GM21526 (cell line): Measurements from ENCODE around the gene BRSK1.

Experiments
- ATAC-seq: cut with Tn5 transposase; IDR thresholded peaks from one replicate; pipeline ENCODE4 v1.9.1; 2021; ENCODE audit warnings: moderate library complexity; ENCODE audit not compliant: unreplicated experiment, low FRiP score

Gene BRSK1

DNA sequence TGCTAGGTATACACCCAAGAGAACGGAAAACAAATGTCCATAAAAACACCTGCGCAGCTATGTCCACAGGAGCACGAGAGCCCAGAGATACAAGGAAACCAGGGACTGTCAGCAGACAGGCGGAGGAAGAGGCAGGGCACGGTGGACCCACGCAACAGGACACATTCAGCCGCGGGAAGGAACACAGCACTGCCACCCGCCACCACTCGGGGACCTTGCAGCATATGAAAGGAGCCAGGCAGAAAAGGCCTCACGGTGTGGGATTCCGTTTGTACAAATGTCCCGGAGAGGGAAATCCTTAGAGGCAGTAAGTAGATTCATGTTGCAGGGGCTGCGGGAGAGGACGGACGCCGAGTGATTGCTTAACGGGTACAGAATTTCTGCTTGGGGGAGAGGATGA is 11.7 kb upstream of the BRSK1 start:
- ATAC-seq = no peak

DNA sequence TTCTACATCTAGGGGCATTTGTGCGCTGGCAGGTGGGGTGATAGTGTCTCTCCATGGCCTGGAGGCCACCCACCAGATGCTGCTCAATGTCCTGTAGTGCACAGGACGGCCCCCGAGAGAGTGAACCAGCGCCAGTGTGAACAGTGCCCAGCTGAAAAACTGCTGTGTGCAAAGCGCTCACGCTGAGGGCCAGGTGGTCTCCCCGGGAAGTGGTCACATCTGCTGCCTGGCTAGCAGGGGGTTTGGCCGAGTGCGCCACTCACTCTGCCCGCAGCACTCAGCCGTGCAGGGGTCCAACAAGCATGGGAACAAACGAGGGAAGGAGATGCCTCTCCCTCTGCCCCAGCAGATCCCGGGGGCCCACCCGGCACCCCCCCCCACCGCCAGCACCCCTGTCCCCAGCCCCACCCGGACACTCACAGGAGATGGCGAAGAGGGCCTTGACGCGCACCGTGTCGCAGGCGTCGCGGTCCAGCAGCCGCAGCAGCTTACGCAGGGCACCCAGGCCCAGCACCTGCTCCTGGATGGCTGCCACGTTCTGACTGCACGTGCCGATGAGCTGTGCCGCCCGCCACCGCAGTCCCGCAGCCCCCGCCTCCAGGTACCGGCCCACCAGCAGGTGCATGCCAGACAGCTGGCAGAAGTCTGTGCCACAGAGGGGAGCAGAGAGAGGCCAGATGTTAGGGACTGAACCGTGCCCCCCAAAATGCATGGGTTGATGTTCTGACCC is 9.7 kb upstream of the BRSK1 start:
- ATAC-seq = no peak

- ATAC-seq = no peak
These were observed 7.7 kb upstream of the BRSK1 start for GRCh38 chr19:55275851-55276719.

GRCh38 chr19:55276720-55277430 is 6.9 kb upstream of the BRSK1 start:
- no peak for ATAC-seq

GRCh38 chr19:55277494-55277893 is 6.3 kb upstream of the BRSK1 start:
- ATAC-seq = no peak

DNA sequence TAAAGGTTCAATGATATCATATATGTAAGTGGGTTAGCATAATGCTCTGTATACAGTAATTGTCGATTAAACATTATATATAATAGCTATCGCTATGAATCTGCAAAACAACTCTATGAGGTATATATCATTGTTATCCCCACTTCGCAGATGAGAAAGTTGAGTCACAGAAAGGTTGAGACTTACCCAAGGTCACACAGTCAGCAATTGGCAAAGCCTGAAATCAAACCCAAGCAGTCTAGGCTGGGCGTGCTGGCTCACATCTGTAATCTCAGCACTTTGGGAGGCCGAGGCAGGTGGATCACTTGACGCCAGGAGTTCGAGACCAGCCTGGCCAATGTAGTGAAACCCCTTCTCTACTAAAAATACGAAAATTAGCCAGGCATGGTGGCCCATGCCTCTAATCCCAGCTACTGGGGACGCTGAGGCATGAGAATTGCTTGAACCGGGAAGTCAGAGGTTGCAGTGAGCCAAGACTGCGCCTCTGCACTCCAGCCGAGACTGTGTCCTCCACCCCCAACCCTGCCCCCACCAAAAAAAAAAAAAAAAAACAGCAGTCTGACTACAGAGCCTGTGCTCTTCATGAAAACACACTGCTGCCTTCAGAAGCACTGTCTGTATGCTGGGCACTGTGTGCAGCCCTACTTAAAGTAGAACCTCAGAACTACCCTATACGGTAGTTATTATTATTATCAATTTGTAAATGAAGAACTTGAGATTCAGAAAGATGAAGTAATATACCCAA is 5.2 kb upstream of the BRSK1 start:
- ATAC-seq = no peak

GRCh38 chr19:55279340-55279739 is 4.5 kb upstream of the BRSK1 start:
- ATAC-seq = no peak

- peak; percentile 62 for ATAC-seq
These were observed 3.8 kb upstream of the BRSK1 start, which contains the start of gene HSPBP1 for GRCh38 chr19:55279770-55280643. TSS of gene HSPBP1 (minus strand) at chr19:55280110. CDS start at chr19:55279608, 502 bp downstream.

GRCh38 chr19:55284405-55285058 is 735 bp downstream of the BRSK1 start:
- no peak for ATAC-seq

GRCh38 chr19:55285229-55285890 is 1.6 kb downstream of the BRSK1 start:
- no peak for ATAC-seq

DNA sequence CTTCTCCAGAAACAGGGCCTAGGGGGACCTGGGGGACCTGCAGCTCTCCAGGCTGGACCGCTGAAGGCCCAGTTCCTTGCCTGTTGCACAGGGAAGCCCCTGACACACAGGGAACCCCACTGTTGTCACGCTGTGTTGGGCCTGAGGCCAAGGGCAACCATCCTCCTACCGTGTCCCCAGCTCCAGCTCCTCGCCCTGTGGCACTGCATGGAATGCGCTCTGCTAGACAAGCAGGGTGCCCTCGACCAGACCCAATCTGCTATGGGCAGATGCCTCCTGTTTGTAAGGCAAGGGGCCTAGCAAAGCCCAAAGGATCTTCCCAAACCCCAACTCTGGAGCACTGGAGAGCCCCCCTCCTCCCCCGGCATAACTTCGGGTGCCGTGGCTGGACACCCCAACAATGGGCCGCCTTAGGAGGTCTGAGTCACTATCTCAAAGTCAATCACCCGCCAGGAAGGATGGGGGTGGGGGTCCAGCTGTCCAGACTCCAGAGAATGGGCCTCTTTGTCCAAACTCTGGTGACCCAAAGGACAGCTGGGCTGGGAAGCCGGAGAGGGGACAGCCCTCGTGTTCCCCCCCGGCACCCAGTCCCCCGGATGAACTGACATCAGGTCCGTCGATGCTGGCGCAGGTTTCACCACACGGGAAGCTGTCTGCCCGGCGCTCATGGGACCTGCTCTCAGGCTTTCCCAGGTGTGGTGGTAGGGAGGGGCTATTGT is 3.7 kb downstream of the BRSK1 start:
- no peak for ATAC-seq

DNA sequence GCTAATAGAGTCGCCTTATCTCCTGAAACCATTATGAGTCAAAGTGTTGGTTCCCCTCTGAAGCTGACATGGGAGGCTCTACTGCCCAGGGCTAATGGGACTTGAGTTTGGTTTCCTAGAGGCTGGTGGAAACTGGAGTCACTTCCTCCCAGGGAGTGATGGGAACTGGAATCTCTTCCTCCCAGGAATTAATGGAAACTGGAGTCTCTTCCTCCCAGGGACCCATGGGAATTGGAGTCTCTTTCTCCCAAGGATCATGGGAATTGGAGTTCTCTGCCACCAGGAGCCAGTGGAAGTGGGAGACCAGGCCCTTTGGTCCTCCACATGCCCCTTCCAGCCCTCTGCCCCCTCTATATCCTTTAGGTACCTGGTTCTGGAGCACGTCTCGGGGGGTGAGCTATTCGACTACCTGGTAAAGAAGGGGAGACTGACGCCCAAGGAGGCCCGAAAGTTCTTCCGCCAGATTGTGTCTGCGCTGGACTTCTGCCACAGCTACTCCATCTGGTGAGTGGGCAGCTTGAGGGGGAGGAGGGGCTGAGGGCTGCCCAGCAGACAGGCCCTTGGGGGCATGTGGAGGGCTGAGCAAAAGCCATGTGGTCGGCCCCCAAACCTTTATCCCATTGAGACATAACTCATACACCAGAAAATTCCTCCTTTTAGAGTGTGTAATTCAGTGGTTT is 5.5 kb downstream of the BRSK1 start:
- ATAC-seq = no peak

DNA sequence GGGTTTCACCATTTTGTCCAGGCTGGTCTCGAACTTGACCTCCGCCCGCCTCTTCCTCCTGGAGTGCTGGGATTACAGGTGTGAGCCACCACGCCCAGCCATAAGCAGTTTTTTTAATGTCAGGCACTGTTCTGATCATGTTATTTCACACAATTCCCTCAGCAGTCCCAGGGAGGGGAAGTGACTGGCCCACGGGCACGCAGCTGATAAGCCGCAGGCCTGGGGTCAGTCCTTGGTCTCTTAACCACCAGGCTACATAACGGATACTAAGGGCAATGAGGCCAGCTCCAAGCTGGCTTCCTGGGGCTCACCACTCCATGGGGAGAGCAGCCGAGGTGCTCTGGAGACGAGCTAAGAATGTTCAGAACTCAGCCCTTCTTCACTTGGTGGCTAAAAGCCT is 13.5 kb downstream of the BRSK1 start:
- no peak for ATAC-seq

- ATAC-seq = no peak
These were observed 16.2 kb downstream of the BRSK1 start for GRCh38 chr19:55299991-55300390.

DNA sequence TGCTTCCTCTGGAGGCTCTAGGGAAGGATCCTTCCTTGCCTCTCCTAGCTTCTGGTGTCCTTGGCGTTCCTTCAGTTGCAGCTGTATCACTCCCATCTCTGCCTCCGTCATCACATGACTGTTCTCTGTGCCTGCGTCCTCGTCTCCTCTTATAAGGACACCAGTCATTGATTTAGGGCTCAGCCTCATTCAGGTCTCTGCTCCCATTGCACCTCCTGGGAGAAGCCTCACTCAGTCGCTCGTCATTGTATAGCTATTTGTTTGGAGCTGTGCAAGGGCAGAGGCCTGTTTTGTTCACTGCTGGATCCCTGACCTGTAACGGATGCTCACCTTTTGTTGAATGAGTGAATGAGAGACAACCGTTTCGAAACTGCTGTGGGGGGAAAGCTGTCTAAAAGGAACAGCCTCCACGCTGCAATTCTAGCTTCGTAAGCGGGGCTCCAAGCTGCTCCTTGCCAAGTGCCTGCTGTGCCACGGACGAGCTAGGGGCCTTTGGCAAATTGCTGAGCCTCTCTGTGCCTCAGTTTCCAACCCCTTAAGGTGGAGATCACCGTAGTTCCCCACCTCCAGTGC is 17.2 kb downstream of the BRSK1 start:
- no peak for ATAC-seq

GRCh38 chr19:55301459-55302317 is 17.9 kb downstream of the BRSK1 start:
- peak; percentile 42 for ATAC-seq
